NK-92 (cell line): ENCODE results near the gene CDR2.
"Not testable (repeated sequence)": the region's sequence is repeated elsewhere in the genome, so short reads cannot be mapped to it uniquely, and the experiment has no call there.

Experiments used
- DNase-seq: peaks from one replicate; lab custom pipeline; 2025; ENCODE audit not compliant: unreplicated experiment; lab: John Stamatoyannopoulos, UW

CDR2 gene

DNA sequence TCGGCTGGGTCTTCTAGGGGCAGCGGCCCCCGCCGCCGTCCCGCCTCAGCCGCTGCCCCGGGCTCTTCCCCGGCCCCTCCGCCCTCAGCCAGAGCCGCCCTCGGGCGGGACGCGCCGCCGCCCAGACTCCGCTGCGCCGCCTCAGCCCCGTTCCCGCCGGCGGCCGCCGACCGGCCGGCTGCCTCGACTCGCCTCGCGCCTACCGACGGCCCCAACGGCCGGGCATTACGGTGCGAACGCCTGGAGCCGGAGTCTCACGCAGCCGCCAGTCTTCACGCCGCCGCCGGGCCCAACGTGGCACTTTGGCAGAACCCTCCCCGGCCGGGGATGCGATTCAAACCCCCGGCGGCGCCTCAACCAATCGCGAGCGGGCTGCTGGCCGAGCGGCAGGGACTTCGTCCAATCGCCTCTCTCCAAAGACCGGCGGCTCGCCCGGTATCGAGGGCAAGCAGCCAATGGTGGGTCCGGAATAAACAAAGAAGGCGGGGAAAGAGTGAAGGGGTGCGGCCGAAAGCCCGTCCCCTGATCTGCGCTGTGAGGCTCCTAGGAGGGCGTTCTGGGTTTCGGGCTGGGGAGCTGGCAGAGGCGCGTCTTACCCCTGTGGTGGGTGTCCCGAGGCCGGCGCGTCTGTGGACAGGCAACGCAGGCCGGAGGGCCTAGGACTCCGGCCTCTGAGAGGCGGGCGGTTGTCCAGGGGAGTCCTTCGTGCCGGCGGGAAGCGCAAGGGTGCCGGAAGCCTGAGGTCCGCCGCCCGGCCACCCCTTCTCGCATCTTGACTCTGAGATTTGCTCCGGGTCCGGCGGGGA is at the start of gene CDR2:
TSS of gene CDR2 (minus strand) at position 309 of the 806 bp plus-strand sequence. CDS start 310 bp downstream, outside the sequence.
- peak; percentile 92 for DNase-seq

DNA sequence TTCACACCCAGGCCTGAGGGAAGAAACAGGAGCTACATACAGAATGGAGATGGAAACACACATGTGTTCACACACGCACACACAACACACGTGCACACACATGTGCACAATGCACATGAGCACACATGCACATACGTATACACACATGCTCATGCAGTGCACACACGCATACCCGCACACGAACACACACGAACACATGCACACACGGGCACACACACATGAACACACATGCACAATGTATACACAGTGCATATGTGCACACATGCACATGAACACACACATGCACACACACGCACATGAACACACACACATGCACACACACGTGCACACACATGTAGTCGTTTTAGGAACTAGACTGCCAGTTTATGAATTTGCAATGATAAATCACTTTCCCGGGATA is 49.3 kb upstream of the CDR2 start:
- DNase-seq, result no peak

DNA sequence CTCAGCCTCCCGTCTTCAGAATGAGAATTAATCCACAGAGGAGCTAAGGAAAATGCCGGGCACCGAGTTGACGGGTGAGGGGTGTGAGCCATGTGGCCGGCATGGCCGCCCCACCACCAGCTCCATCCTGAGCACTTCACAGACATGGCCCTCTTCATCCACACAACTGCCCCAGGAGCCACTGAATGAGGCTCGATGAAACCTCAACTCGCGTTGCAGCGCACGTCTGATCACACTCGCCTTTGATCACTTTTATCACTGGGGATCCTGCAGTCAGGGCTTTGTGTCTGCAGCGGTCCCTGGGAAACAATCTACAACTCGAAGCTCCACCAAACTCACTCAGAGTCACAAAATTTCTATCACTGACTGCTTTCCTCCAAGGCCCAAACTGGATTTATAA is 46.7 kb upstream of the CDR2 start:
- DNase-seq, result no peak

DNA sequence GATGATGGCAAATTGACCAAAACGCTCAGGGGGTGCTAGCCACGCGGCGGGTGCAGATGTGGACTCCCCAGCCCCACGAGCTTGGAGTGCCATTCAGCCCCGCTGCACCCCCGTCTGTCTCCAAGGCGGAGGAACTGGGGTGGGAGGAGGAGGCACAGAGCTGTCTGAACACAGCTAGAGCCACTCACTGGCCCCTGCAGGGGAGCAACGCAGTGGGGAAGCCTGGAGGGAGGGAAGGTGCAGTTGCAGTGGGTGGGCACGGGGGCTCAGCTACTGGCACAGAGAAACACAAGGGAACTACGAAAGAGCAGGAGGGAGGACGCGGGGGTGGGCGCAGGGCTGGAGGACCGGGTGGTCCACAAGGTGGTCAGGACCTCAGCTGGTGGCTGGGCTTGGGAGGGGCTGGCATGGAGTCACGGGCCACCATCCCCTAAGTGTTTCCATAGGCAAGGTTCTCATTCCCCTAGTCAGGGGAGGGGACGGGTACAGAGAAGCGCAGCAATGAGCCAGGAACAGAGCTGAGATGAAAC is 46.3 kb upstream of the CDR2 start:
- DNase-seq, result no peak

DNA sequence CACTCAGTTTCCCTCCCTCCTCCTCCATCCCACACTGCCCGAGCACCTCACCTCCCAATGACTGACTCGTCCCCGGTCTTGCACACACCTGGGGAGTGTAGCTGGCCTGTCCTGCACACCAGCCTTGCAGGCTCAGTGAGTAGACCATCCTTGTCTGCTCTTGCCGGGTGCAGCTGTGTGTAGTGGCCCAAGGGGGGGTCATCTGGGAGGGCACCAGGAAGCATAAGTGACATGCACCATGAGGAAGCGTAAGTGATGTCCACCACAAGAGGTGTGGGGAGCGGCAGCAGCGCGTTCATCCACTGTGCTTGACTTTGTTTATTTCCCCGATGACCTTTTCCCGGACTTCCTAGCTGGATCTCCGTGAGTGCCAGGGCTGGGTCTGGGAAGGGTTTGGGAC is 45.5 kb upstream of the CDR2 start:
- DNase-seq, result no peak

DNA sequence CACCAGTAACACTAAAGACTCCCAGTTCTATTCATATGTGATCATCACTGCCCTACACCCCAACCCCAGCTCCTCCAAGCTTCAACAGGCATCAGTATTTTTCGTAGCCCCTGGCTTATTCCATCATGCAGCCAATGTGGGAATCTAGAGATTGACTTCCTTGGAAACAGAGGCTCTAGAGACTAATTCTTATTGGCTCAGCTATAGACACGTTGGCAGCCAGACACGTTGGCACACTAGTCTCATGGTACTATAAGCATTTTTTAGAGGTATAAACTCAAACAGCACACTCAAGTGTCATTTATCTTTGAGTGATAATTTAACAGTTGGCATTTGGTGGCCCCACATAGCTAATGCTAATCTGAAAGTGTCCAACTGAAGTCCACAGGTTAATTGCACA is 44.4 kb upstream of the CDR2 start:
- no peak for DNase-seq

DNA sequence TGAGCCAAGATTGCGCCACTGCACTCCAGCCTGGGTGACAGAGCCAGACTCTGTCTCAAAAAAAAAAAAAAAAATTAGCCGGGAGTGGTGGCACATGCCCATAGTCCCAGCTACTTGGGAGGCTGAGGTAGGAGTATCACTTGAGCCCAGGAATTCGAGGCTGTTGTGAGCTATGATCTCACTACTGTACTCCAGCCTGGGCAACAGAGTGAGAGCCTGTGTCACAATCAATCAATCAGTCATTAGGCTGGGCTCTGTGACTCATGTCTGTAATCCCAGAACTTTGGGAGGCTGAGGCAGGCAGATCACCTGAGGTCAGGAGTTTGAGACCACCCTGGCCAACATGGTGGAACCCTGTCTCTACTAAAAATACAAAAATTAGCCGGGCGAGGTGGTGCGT is 43.4 kb upstream of the CDR2 start:
- not testable (repeated sequence) for DNase-seq

DNA sequence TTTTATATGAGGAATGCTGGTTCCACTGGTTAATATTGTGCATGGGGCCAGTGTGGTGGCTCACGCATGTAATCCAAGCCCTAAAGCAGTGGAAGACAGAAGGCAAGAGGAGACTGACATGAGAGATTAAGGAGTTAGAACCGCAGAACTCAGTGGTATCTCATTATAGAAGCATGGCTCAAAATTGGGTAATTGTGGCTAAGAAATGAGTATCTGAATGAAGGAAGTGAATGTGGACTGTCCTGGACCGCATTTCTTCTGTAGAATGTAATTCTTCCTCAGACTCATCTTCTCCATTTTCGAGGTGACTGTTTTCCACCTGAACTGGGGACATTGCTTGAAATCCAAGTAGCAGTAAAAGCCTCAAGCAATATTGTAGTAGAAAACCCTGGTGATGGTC is 42.6 kb upstream of the CDR2 start:
- no peak for DNase-seq

DNA sequence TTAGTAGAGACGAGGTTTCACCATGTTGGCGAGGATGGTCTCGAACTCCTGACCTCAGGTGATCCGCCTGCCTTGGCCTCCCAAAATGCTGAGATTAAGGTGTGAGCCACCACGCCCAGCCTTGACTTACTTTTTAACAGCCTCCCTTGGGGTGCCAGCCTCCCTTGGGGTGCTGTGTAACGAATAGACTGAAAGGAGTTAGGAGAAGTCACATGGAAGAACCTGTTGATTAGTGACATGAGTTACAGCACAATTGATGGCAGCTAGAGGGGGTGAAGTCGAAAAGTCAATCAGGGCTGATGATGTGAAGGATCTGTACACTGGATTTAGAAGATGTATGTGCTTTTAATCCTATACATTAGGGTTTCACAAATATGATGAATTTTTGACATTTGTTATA is 39.4 kb upstream of the CDR2 start:
- DNase-seq, result no peak

DNA sequence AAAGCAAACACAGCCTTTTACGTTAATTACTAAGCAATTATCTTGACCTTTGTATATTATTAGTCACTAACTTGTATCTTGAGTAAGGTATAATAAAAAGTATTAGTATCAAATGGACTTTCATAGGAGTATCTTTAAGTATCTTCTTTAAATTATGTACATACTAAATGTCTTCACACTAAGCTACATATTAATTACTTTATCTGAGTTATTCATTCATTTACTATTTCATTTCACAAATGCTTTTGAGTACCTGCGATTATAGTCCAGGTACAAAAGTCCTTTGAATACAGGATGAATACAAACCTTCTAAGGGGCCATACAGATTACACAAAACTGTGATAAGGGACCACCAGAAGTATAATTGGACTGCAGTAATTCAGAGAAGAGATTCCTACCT is 33.1 kb upstream of the CDR2 start:
- no peak for DNase-seq

DNA sequence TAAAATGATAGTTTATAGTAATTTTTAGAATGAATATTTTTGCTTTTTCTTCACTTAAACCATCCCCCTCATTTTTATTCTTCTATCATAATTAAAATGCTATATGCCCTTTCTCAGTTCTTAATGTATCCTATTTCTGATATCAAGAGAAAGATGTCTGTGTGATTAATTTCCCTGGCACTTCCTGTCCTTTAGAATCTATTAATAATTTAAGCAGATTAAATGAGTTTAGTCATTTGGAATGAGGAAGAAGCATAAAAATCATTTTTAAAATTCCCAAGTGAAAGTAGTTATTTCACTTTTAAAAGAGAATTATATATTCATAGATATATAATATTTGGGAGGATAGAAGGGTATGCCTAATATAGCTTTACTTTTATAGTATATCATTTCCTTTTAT is 27.8 kb upstream of the CDR2 start:
- no peak for DNase-seq

DNA sequence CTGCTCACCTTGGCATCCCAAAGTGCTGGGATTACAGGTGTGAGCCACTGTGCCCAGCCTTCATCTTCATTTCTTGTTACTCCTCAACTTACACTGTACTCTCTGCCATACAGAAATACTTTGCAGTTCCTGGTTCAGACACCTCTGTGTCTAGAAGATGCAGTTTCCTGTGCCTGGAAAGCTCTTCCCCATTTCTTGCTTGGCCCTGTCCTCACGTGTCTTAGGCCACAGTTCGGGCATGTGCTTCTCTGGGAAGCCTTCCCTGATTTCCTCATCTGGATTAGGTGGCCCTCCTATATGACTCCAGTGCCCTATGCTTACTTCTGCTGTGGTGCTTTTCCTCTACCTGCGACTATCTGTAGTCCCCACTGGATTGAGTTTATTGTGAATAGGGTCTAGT is 26.5 kb upstream of the CDR2 start:
- no peak for DNase-seq

DNA sequence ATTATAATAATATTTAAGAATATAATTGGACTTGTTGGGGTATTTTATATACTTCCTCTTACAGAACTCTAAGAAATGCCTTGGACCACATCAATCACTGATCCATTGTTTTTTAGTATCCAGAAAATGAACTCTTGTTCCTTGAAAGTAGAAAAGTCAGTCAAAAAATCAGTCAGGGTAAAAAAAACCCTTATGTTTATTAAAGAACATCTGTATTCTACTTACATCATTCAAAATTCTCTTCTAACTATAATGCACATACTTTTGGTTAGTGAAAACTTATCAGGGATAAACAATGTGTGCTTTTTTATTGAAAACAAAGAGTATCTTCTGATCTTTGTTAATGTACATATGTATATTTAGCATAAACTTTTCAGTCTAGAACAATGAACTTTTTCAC is 23.5 kb upstream of the CDR2 start:
- DNase-seq, result no peak

DNA sequence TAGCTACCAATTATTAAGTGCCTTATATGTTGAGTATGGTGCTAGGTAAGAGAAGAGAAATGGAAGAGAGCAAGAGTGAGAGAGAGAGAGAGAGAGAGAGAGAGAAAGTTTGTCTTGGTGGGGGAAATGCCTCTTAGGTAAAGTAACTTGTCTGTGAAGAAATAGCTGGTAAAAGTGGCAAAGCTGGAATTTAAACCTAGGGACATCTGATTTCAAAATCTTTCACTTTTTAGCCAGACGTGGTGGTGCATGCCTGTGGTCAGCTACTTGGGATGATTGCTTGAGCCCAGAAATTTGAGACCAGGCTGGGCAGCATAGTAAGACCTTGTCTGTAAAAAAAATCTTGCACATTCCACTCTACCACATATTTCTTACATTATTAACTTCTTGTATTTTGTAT is 23.0 kb upstream of the CDR2 start:
- DNase-seq, result no peak

DNA sequence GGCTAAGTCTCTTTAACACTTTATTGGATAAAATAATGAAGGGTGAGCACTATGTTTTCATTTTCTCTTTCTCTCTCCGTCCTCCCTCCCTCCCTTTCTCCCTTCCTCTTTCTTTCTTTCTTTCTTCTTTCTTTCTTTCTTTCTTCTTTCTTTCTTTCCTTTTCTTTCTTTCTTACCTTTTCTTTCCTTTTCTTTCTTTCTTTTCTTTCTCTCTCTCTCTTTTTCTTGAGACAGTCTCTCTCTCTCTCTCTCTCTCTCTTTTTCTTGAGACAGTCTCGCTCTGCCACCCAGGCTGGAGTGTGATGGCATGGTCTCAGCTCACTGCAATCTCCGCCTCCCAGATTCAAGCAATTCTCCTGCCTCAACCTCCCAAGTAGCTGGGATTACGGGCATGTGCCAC is 21.5 kb upstream of the CDR2 start:
- no peak for DNase-seq

DNA sequence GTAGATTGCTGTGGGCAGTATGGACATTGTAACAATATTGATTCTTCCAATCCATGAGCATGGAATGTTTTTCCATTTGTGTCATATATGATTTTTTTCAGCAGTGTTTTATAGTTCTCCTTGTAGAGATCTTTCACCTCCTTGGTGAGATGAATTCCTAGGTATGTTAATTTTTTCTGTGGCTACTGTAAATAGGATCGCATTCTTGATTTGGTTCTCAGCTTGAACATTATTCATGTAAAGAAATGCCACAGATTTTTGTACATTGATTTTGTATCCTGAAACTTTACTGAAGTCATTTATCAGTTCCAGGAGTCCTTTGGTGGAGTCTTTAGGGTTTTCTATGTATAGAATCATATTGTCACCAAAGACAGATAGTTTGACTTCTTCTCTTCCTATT is 19.7 kb upstream of the CDR2 start:
- DNase-seq, result no peak

DNA sequence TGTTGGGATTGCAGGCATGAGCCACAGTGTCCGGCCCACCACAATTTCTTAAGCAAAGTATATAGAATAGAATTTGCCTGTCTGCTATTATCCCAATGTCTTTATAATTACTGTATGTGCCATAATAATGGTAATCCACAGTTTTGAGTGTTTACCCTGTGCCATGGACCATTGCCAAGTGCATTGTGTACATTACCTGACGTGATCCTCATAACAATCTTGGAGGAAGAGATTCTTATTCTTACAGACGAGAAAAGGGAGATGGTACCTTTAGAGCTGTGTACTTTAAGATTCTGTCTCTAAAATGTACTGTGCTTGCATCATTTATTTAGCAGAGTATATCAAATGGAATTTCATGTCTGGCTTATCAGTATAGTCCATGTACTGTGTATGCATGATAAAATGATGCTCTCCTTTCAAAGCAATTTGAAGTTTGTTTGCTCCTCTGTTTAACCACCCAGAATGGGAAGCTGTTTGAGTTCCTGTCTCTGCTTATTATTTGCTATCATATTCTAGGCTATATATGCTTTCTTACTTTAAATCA is 13.8 kb upstream of the CDR2 start:
- DNase-seq, result no peak

DNA sequence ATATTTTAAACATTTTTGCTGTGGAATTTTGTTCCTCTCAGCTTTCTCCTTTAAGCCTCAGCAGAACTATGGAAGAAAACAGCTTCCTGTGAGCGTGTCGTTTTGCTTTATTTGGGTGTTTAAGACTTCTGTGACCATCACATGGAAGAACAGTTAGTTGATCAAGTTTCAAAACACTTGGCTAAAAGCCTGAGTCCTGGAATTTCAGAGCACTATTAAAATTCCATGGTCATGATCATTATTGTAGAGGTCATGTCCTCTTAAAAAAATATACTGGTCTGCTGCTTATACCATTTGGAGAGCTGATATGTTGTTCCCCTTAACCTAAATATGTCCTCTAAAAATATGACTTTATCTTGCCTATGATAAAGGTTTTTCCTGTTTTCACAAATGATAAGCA is 12.6 kb upstream of the CDR2 start:
- no peak for DNase-seq

DNA sequence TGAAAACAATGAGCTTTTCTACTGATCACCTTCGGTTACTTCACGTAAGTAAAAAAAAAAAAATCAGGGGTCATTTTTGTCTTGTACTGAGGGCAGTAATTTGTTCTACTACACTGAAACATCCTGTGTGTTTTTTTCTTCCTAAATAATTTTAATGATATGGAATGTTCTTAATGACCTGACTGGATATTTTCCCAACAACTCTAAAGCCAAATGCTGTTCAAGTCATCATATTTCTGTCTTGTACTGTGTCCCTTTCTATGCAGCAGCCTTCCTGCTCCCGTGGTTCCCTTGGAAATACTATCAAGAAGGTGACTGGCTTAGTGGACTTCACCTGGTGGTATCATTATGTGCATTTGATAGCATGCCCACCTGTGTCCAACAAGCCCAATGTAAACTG is 10.8 kb upstream of the CDR2 start:
- DNase-seq, result no peak

DNA sequence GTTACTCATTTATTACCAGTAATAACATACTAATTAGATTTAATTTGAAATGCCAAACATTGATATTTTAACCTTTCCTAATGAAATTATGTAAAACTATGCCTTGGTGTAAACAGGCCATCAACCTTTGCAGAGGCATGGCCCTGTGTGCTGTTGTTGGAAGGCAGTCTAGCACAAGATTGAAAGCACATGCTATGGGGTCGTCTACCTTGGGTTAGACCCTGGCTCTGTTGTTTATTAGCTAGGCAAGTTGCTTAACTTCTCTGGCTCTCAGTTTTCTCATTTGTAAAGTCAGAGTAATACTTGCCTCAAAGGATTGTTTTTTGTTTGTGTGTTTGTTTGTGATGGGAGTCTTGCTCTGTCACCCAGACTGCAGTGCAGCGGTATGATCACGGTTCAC is 9.4 kb upstream of the CDR2 start:
- no peak for DNase-seq

DNA sequence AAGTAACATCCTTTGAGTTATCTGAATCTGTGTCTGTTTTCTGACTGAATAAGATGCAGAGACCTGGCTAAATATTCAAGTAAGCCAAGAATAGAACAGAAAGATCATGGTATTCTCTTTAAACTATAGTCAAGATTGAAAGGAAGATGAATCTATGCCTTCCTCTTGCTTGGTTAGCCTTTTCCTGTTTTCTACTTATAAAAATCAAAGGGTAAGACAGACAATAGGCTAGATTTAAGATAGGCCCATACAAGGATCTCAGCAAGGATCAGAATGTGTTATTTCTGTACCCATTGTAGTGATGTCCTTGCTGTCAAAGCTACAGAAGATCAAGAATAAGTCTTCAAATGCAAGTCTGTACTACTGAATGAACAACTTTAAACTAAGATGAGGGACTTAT is 7.0 kb upstream of the CDR2 start:
- no peak for DNase-seq

DNA sequence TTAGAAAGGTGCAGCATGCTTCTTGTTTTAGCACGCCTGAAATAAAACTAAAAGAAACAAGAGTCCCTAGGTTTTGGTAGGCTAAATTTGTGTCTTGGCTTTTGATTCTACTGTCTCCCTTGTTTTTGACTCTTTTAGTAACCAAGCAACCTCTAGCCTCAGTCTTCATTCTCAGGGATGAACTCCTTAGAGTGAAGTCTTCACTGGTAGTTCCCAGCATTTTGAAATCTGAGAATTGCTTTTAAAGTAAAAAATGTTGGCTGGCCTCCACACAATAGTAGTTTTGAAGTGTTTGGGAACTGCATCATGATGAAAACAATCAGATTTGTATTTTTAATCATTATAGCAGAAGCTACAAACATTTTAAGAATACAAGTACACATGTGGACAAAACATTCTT is 6.1 kb upstream of the CDR2 start:
- DNase-seq, result no peak

DNA sequence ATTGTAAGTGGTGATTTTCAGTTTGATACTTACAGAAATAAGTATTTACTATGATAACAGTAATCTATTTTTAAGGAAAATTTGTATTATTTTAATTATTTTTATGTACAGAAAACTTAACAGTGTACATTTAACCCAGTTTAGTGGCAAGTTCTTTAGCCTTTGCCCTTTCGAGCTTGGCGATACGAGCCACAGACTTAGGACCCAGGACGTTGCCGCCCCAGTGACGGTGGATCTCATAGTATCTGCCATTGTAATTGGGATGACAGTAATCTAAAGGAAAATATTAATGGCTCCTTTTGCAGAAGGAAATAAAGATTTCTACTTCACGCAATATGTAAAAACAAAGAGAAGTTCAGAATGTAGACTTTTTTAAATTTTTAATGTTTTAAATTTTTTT is 5.2 kb upstream of the CDR2 start:
- DNase-seq, result no peak
